HEK293 (cell line): ENCODE measurements around the gene ZSCAN22.
A peak's percentile ranks its signal among the peaks of the same experiment; 100 is the strongest.

Experiments used
- BCL11B ChIP-seq: fragments of 450-650 bp; formaldehyde crosslinking; IDR thresholded peaks from 2 replicates; pipeline ENCODE4 v1.5.1; 2016; ENCODE audit warnings: low read depth, missing biosample characterization, missing genetic modification characterization
- EGR2 ChIP-seq: fragments of 450-650 bp; formaldehyde crosslinking; IDR thresholded peaks from 2 replicates; pipeline ENCODE4 v1.5.1; 2016; ENCODE audit warnings: low read depth, missing biosample characterization, missing genetic modification characterization
- IKZF3 ChIP-seq: fragments of 450-650 bp; IDR thresholded peaks from 2 replicates; pipeline ENCODE4 v1.5.0; 2018; ENCODE audit warnings: missing biosample characterization, mild to moderate bottlenecking, missing genetic modification characterization, moderate library complexity
- OVOL3 ChIP-seq: fragments of 450-650 bp; formaldehyde crosslinking; IDR thresholded peaks from 2 replicates; pipeline ENCODE4 v1.5.1; 2016; ENCODE audit warnings: missing biosample characterization, missing genetic modification characterization
- PRDM2 ChIP-seq: fragments of 450-650 bp; formaldehyde crosslinking; IDR thresholded peaks from 2 replicates; pipeline ENCODE4 v1.5.1; 2016; ENCODE audit warnings: missing biosample characterization, missing genetic modification characterization, borderline replicate concordance
- ZBTB11 ChIP-seq: fragments of 450-650 bp; formaldehyde crosslinking; conservative IDR thresholded peaks from 2 replicates; pipeline ENCODE4 v1.5.1; 2016; ENCODE audit warnings: low read depth, missing biosample characterization, missing genetic modification characterization
- ZIC2 ChIP-seq: fragments of 450-650 bp; formaldehyde crosslinking; IDR thresholded peaks from 2 replicates; pipeline ENCODE4 v1.5.1; 2016; ENCODE audit warnings: missing biosample characterization, missing genetic modification characterization
- ZNF169 ChIP-seq: fragments of 450-650 bp; formaldehyde crosslinking; IDR thresholded peaks from 2 replicates; pipeline ENCODE4 v1.5.1; 2016; ENCODE audit warnings: missing biosample characterization, missing genetic modification characterization
- ZNF184 ChIP-seq: fragments of 450-650 bp; IDR thresholded peaks from 2 replicates; pipeline ENCODE4 v1.5.1; 2018; ENCODE audit warnings: missing biosample characterization, mild to moderate bottlenecking, missing genetic modification characterization
- ZNF2 ChIP-seq: fragments of 450-650 bp; formaldehyde crosslinking; IDR thresholded peaks from 2 replicates; pipeline ENCODE4 v1.5.1; 2016; ENCODE audit warnings: missing biosample characterization, missing genetic modification characterization
- ZNF214 ChIP-seq: fragments of 450-650 bp; formaldehyde crosslinking; IDR thresholded peaks from 2 replicates; pipeline ENCODE4 v1.5.1; 2017; ENCODE audit warnings: missing biosample characterization, mild to moderate bottlenecking, missing genetic modification characterization, borderline replicate concordance
- ZNF26 ChIP-seq: fragments of 450-650 bp; formaldehyde crosslinking; IDR thresholded peaks from 2 replicates; pipeline ENCODE4 v1.5.1; 2016; ENCODE audit warnings: missing biosample characterization, missing genetic modification characterization
- ZNF391 ChIP-seq: fragments of 450-650 bp; formaldehyde crosslinking; IDR thresholded peaks from 2 replicates; pipeline ENCODE4 v1.5.1; 2016; ENCODE audit warnings: low read depth, missing biosample characterization, missing genetic modification characterization, borderline replicate concordance
- ZNF423 ChIP-seq: fragments of 450-650 bp; formaldehyde crosslinking; IDR thresholded peaks from 2 replicates; pipeline ENCODE4 v1.5.1; 2016; ENCODE audit warnings: missing biosample characterization, missing genetic modification characterization
- ZNF501 ChIP-seq: fragments of 450-650 bp; formaldehyde crosslinking; IDR thresholded peaks from 2 replicates; pipeline ENCODE4 v1.5.1; 2016; ENCODE audit warnings: missing biosample characterization, missing genetic modification characterization
- ZNF518A ChIP-seq: fragments of 450-650 bp; formaldehyde crosslinking; conservative IDR thresholded peaks from 2 replicates; pipeline ENCODE4 v1.5.1; 2016; ENCODE audit warnings: low read depth, missing biosample characterization, missing genetic modification characterization
- ZNF544 ChIP-seq: fragments of 450-650 bp; formaldehyde crosslinking; IDR thresholded peaks from 2 replicates; pipeline ENCODE4 v1.5.0; 2017; ENCODE audit warnings: missing biosample characterization, missing genetic modification characterization
- ZNF561 ChIP-seq: fragments of 450-650 bp; IDR thresholded peaks from 2 replicates; pipeline ENCODE4 v1.5.1; 2018; ENCODE audit warnings: missing biosample characterization, missing genetic modification characterization, borderline replicate concordance
- ZNF571 ChIP-seq: fragments of 450-650 bp; formaldehyde crosslinking; IDR thresholded peaks from 2 replicates; pipeline ENCODE4 v1.5.0; 2017; ENCODE audit warnings: missing biosample characterization, missing genetic modification characterization
- ZNF623 ChIP-seq: fragments of 450-650 bp; formaldehyde crosslinking; IDR thresholded peaks from 2 replicates; pipeline ENCODE4 v1.5.1; 2016; ENCODE audit warnings: missing biosample characterization, missing genetic modification characterization
- ZNF629 ChIP-seq: fragments of 450-650 bp; formaldehyde crosslinking; IDR thresholded peaks from 2 replicates; pipeline ENCODE4 v1.5.1; 2017; ENCODE audit warnings: missing biosample characterization, missing genetic modification characterization

ZSCAN22 gene

GRCh38 chr19:58326914-58327726 is at the start of gene ZSCAN22 (continued):
- peak; percentile 97 for TF ChIP-seq ZNF2 (tag by site-specific recombination)
- 0 out of 2 replicates have a peak, but pooled peaks have one; percentile 43 for TF ChIP-seq ZIC2 (tag by site-specific recombination)
- TF ChIP-seq PRDM2 (tag by site-specific recombination): no peak
- peak; percentile 68 for TF ChIP-seq ZNF629 (tag by site-specific recombination)
- TF ChIP-seq ZNF623 (tag by site-specific recombination): peak; percentile 18; the same call in 1 of the 2 replicates
- TF ChIP-seq EGR2: 0 out of 2 replicates have a peak, but pooled peaks have one; percentile 16
- TF ChIP-seq ZNF169 (tag by site-specific recombination): no peak
- peak; percentile 99 for TF ChIP-seq ZNF561 (tag by site-specific recombination)
- TF ChIP-seq ZNF544: no peak
- TF ChIP-seq ZNF26 (tag by site-specific recombination): no peak
- peak; percentile 99 for TF ChIP-seq ZNF501 (tag by site-specific recombination)
- TF ChIP-seq IKZF3: no peak
- TF ChIP-seq OVOL3 (tag by site-specific recombination): peak; percentile 88
- no peak for TF ChIP-seq ZNF214
- TF ChIP-seq ZNF518A (tag by site-specific recombination): peak; percentile 48; the same call in 1 of the 2 replicates
- no peak for TF ChIP-seq ZNF571 (tag by site-specific recombination)
- no peak for TF ChIP-seq ZNF184 (tag by site-specific recombination)
- TF ChIP-seq ZBTB11 (tag by site-specific recombination): peak; percentile 100
- TF ChIP-seq ZNF423 (tag by site-specific recombination): no peak
- peak; percentile 87; the same call in 1 of the 2 replicates for TF ChIP-seq ZNF391 (tag by site-specific recombination)
- peak; percentile 92 for TF ChIP-seq BCL11B (tag by site-specific recombination)
